ENCODE measurements around the gene ARSD.

DNA sequence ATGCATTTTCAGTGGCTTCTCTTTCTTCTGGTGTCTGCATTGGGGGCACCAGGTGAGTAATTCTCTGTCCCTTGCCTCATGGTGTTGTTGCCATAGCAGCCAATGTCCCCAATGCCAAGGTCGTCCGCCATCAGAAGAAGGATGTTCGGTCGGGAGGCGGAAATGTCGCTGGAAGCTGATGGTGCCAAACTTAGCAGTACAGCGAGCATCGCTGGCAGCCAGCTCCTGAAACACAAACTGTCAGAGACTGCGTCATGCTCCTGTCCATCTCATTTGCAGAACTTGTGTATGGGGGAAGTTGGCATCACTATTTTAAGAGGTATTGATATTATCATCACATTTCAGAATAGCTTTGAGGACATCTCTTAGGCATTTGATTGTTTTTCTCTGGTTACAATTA lies 29.1 kb upstream of the ARSD start:
- no peak for TF ChIP-seq EZH2 (IDR thresholded peaks at IDR 0.05; ENCODE audit: insufficient read depth, low read length)
- TF ChIP-seq CTCF (IDR thresholded peaks at IDR 0.05; ENCODE audit: insufficient read depth, low read depth, low read length) = no peak
